HG02885 (cell line): ENCODE measurements around the gene LRRTM3.

ENCODE experiments used
- ATAC-seq: cut with Tn5 transposase; IDR thresholded peaks from one replicate; pipeline ENCODE4 v1.9.1; 2021; ENCODE audit warnings: mild to moderate bottlenecking; ENCODE audit not compliant: unreplicated experiment, poor library complexity

The LRRTM3 gene

DNA sequence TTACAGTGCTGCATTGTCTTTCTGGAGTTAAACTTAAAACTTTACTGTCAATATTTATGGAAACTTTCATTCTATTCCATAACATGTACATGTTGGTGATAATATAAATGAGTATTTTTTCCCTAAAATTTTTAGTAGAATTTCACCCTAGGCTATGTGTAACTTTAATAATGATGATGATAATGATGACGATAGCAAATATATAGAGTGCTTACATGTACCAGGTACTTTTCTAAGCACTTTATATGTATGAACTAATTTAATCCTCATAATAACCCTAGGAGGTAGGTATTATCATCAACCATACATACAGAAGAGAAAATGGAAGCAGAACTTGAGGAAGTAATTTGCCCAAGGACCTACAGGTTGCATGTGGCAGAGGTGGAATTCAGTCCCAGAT lies 85.6 kb downstream of the LRRTM3 start:
- ATAC-seq, result no peak

DNA sequence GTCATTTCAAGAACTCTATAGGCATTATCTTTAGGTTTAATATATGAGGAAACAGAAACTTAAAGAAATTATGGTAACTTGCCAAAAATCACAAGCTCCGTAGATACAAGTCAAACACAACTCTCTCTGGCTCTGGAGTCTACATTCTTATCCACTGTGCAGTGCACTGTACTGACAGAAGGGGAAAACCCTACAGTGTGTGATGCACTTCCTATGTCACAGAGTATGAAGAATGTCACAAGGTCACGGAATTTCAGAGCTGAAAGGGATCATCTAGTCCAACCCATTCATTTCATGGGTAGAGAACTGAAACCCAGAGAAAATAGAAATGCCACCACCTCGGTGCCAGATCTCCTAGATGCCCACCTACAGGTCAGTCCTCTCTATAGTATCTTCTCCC lies 86.1 kb downstream of the LRRTM3 start:
- no peak for ATAC-seq

GRCh38 chr10:67015225-67015624 lies 89.4 kb downstream of the LRRTM3 start:
- ATAC-seq, result no peak

DNA sequence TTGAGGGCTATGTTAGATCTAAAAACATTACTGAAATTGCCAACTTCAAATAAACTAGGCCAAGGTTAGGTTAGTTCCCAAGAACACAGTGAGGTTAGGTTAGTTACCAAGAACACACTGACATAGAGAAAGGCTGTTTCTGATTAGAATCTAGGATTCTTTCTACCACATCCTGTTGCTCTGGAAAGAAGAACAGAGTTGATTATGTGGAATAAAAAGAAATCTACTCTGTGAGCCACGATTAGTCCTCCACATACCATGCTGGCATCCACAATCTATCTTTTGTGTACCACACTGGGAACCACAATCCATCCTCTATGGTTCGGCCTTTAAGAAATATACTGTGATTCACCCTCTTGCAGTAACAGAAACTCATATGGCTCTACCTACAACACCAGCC lies 91.4 kb downstream of the LRRTM3 start:
- ATAC-seq, result no peak

DNA sequence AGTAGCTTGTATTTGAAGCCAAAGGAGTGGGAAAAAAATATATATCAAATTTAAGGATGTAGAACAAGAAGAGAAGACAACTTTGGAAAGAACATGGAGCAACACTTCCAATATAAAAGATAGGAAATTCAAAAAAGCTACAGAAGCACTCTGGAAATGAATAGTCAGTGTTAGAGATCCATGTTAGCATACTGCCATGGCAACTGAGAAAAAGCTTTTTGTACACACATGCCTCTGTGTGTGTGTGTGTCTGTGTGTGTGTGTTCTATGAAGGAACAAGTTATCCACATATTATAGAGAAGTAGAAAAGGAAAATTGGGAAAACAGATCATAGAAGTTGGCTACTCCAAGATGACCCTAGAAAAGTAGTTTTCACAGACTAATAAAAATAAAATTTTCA lies 96.3 kb downstream of the LRRTM3 start:
- ATAC-seq, result no peak

- no peak for ATAC-seq
Observed at GRCh38 chr10:67033878-67034277, 108.0 kb downstream of the LRRTM3 start.

DNA sequence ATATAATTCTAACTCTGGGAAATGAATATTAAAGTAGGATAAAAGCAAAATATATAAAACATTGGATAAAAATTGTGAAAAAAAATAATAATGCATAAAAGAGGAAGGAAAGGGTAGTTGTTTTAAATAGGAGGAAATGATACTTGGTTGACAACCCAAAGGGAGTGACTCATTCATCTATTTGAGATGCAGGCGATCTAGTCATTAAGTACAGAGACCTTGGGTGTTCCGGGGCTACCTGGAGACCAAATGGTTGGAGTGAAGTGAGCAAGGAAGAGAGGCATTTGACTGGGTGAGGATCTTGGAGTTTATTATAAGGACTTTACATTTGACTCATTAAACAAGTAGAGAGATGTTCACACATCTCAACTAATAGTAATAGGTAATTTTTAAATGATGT lies 111.0 kb downstream of the LRRTM3 start:
- no peak for ATAC-seq

- no peak for ATAC-seq
Observed at GRCh38 chr10:67043041-67043440, 117.2 kb downstream of the LRRTM3 start.

DNA sequence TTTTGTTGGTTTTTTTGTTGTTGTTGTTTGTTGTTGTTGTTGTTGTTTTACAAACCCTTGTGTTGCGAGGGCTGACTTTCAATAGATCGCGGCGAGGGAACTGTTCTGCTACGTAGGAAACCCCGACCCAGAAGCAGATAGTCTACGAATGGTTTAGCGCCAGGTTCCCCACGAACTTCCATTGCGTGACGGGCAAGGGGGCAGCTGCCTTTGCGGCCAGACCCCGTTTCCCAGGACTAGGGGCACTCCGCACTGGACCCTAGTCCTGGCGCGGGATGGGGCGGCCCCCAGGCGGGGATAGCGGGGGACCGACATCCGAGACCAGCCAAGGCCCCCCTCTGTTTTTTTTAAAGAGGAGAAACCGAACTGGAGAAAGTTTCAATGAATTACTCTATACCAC lies 119.6 kb downstream of the LRRTM3 start:
- ATAC-seq, result no peak

- no peak for ATAC-seq
Observed at GRCh38 chr10:67046507-67046906, 120.7 kb downstream of the LRRTM3 start.

- no peak for ATAC-seq
Observed at GRCh38 chr10:67049988-67050387, 124.2 kb downstream of the LRRTM3 start.

DNA sequence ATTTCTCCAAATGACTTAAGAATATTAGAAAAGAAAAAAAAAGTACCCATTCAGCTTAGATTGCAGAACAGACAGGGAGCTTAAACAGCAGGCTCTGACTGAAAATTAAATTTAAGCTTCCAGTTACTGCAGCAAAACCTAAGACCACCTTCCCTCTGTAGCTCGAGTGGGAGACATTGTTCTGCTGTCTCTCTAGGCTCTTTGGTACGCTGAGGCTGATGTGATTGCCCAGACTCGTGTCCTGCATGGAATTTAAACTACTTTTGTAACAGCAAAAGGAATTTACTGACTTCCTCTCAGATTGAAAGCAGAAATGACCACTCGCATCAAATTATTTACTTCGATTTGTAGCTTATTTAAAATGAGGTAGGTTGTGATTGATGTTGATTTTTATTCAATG lies 124.6 kb downstream of the LRRTM3 start:
- ATAC-seq, result no peak

DNA sequence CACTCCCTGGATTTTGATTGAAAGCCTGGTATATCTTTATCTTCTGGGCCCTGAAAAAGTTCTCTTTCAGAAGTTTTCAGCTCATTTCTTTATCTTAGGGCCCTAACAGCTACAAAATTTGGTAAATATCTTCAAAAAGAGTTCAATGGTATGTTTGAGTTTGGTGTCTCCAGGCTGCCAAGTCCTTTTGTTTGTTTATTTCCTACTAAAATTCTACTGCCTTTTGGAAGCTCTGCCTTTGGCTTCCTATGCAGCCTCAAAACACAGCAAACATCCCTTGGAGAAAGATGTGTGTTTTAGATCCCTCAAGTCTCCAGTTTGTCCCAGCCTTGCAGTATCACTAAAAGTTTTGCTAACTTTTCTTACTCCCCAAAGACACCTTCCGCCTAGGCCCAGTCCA lies 146.8 kb downstream of the LRRTM3 start:
- ATAC-seq, result no peak

GRCh38 chr10:67075491-67075971 lies 149.7 kb downstream of the LRRTM3 start:
- no peak for ATAC-seq

DNA sequence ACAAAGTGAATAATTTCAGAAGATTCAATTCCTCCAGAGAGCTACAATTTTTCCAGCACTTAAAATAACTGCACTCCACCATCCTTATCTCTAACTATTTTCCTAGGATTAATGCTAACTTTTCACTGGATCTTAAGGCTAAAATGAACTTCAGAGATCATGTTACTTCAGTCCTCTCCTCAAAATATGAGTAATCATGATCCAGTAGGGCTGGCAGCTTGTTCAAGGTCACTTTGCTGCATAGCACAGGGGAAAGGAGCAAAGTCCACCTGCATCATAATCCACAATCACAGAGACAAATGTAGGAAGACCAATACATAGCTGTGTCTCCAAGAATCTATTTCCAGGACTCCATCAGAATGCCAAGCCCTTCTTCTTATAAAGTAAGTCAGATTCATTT lies 150.3 kb downstream of the LRRTM3 start:
- ATAC-seq, result no peak

DNA sequence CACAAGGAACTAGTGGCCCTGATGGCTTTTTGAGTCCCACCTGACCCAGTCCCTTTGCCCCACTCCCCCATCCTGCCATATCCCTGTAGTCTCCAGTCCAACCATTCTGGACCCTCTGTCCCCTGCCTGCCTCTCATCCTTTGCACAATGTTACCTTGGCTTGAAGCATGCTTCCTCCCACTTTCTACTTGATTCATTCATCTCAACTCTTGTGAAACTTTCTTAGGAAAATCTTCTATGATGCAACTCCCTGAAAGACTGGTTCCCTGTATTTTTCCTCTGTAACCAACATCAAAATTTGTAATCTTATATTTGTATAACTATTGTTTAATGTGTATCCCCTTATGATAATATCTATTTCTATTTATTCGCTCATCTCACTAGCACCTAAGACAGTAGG lies 151.5 kb downstream of the LRRTM3 start:
- no peak for ATAC-seq

DNA sequence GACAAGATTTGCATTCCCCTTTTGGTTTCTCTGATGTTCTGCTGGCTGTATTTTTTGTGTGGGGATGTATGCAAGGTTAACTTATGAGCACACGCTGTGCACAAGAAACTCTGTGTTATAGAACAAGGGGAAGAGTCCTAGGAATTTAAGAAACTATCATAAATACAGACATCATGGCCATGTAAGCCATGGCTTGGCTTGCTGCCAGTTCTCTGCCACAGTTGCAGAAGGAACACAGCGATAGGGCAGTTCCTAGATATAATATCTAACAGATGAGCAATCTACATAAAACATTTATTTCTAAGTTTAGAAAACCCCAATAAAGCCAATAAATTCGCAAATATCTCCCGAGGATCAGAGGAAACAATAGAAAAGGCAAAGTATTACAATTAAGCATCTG lies 153.3 kb downstream of the LRRTM3 start:
- no peak for ATAC-seq

GRCh38 chr10:67086327-67087134 lies 160.7 kb downstream of the LRRTM3 start:
- ATAC-seq, result no peak

GRCh38 chr10:67087135-67087425 lies 161.2 kb downstream of the LRRTM3 start:
- no peak for ATAC-seq

- ATAC-seq, result no peak
Observed at GRCh38 chr10:67088036-67088435, 162.2 kb downstream of the LRRTM3 start.

DNA sequence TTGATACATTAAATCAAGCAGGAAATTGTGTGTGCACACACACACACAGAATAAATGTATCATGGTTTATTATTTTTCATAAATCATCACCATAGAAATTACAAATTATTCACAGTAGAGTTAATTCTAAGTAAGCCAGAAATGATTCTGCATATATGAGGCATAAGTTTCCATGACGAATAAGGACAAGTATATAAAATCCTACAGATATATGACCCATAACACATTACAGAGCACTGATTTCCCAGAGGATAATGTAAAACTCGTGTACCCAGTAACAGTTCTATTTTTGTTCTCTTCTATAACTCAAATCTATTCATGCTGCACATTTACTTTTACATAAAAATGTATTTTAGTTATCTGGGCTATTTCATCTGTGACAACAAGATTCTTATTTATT lies 169.7 kb downstream of the LRRTM3 start:
- no peak for ATAC-seq

DNA sequence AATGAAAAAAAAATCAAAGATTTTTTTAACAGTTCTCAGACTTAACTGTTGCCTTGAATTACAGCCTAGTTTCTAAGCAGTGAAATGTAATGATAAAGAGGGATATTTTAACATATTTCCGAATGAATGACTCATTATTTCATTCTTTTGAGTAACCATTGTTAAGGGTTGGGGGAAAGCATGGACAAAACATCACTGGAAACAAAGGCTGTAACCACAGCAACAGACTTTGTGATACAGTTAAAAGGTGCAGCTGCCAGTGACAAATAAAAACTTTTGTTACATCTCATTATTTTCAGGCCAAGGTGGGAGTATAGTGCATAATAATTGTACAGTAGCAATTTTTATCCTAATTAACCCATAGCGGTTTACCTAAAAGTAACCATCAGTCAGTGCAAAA lies 172.6 kb downstream of the LRRTM3 start:
- no peak for ATAC-seq

GRCh38 chr10:67100951-67101350 lies 175.1 kb downstream of the LRRTM3 start:
- ATAC-seq, result no peak
